Measurements from ENCODE around the gene ILDR2. TPM values are rescaled to one million over a fixed set of nuclear protein-coding genes. Genes with fewer than 3 reads are reported as not detected.

Gene ILDR2
- total and polyA plus RNA-seq, 10 of the 15 experiments (the other 5 are each of a cell fraction or from before 2014, with no cell fraction given), result 0.05 to 5.3 (median 1.9) TPM

- Histone ChIP-seq H2AFZ (ENCODE audit: control insufficient read depth, low read depth, low read length) (no peak overlapping the region), H3K9me3 (replicated peaks; ENCODE audit: control insufficient read depth, insufficient read depth, low read length) (no peaks in the 10 kb centered on the region; the same call in 2 of the 3 replicates), H3K4me1 (ENCODE audit: control insufficient read depth, insufficient read depth, low read length) (no peaks in the 10 kb centered on the region), H3K27ac (ENCODE audit: control insufficient read depth, insufficient read depth) (no peak overlapping the region), H3K79me2 (ENCODE audit: control insufficient read depth, insufficient read depth, low read length) (no peaks in the 10 kb centered on the region), H3K9ac (ENCODE audit: control insufficient read depth, insufficient read depth, low read length) (no peak overlapping the region), H3K4me3 (no peak overlapping the region), H3K4me2 (ENCODE audit: control insufficient read depth, insufficient read depth) (no peak overlapping the region), H3K27me3 (replicated peaks in 1 of 2; ENCODE audit: control insufficient read depth in 2 of 2, insufficient read depth in 2 of 2, low read length in 1 of 2) (no peaks in the 10 kb centered on the region; a peak in 1 of 4 replicates), H4K20me1 (ENCODE audit: control insufficient read depth, insufficient read depth) (no peaks in the 10 kb centered on the region), H3K36me3 (ENCODE audit: control insufficient read depth in 2 of 2, insufficient read depth in 2 of 2, low read length in 1 of 2) (no peaks in the 10 kb centered on the region)
- FAIRE-seq, result no peak
- SMC1A ChIA-PET (ENCODE audit: uncharacterized antibody, unreplicated experiment), result no interaction called here
- intact Hi-C loops (cut with micrococcal nuclease; ENCODE audit: unreplicated experiment), result no loop called here
- TF ChIP-seq MAX (IDR thresholded peaks at IDR 0.05; ENCODE audit: low read depth, low read length), result no peak
- no peak for TF ChIP-seq ZZZ3 (IDR thresholded peaks at IDR 0.05; ENCODE audit: control insufficient read depth, insufficient read length, low read depth)
- TF ChIP-seq PBX3 (IDR thresholded peaks at IDR 0.05; ENCODE audit: insufficient replicate concordance, low read depth, low read length), result no peak
- no peak for TF ChIP-seq CREM (IDR thresholded peaks at IDR 0.05; ENCODE audit: low read depth)
- no peak for TF ChIP-seq MYC (IDR thresholded peaks at IDR 0.05; ENCODE audit: insufficient read depth, insufficient read length, insufficient replicate concordance, low read length, severe bottlenecking)
- TF ChIP-seq CTCF (IDR thresholded peaks at IDR 0.05 in 2 of 3, conservative IDR thresholded peaks at IDR 0.05 in 1 of 3; ENCODE audit: control insufficient read depth in 2 of 3, extremely low read depth in 1 of 3, insufficient read depth in 1 of 3, low read depth in 3 of 3, low read length in 3 of 3), result no peak
- TF ChIP-seq ZBTB33 (IDR thresholded peaks at IDR 0.05), result no peak
- no peak for TF ChIP-seq CEBPZ (IDR thresholded peaks at IDR 0.05; ENCODE audit: low read depth, low read length)
- no peak for TF ChIP-seq ZNF622 (IDR thresholded peaks at IDR 0.05)
- TF ChIP-seq RB1 (IDR thresholded peaks at IDR 0.05; ENCODE audit: borderline replicate concordance), result no peak
- in situ Hi-C loops (cut with MboI), result no loop called here
- CTCF ChIA-PET, result interaction anchor here (1.2 to 1.3 kb wide), 2 partner anchors 43 to 270 kb away, joined by 3 read pairs; no protein-coding TSS in a partner anchor
- ATAC-seq, result no peak
- DNase-seq (ENCODE audit: low read depth, low spot score), result no peak
- POLR2A ChIA-PET, result no interaction called here
- no TSS peak for BruUV-seq (replicated peaks)
- RAD21 ChIA-PET (ENCODE audit: unreplicated experiment), result no interaction called here
Observed at GRCh38 chr1:166953491-166953890, 21.8 kb downstream of the ILDR2 start.
